GM19455 (cell line): ENCODE results near the gene ABCC1.
"Not testable (repeated sequence)": the region's sequence is repeated elsewhere in the genome, so short reads cannot be mapped to it uniquely, and the experiment has no call there.

Experiments
- ATAC-seq: cut with Tn5 transposase; IDR thresholded peaks from one replicate; pipeline ENCODE4 v1.9.1; 2021; ENCODE audit not compliant: unreplicated experiment

ABCC1 gene

GRCh38 chr16:16169615-16170014 lies 220.2 kb downstream of the ABCC1 start:
- ATAC-seq, result no peak

GRCh38 chr16:16171332-16171919 lies 222.0 kb downstream of the ABCC1 start:
- no peak for ATAC-seq

GRCh38 chr16:16172991-16173390 lies 223.6 kb downstream of the ABCC1 start:
- ATAC-seq, result no peak

- no peak for ATAC-seq
Observed at GRCh38 chr16:16175296-16175695, 225.9 kb downstream of the ABCC1 start.

GRCh38 chr16:16176328-16176727 lies 226.9 kb downstream of the ABCC1 start:
- ATAC-seq, result no peak

- no peak for ATAC-seq
Observed at GRCh38 chr16:16178455-16179162, 229.2 kb downstream of the ABCC1 start.

- not testable (repeated sequence) for ATAC-seq
Observed at GRCh38 chr16:16181748-16182147, 232.3 kb downstream of the ABCC1 start.

- ATAC-seq, result no peak
Observed at GRCh38 chr16:16182918-16183317, 233.5 kb downstream of the ABCC1 start.

GRCh38 chr16:16183562-16183961 lies 234.1 kb downstream of the ABCC1 start:
- ATAC-seq, result no peak

GRCh38 chr16:16184594-16184993 lies 235.2 kb downstream of the ABCC1 start:
- no peak for ATAC-seq

GRCh38 chr16:16185095-16185494 lies 235.7 kb downstream of the ABCC1 start:
- ATAC-seq, result no peak

- ATAC-seq, result no peak
Observed at GRCh38 chr16:16186820-16187219, 237.4 kb downstream of the ABCC1 start.

- ATAC-seq, result no peak
Observed at GRCh38 chr16:16188827-16189226, 239.4 kb downstream of the ABCC1 start.

GRCh38 chr16:16189842-16190241 lies 240.4 kb downstream of the ABCC1 start:
- ATAC-seq, result no peak

GRCh38 chr16:16190546-16190945 lies 241.1 kb downstream of the ABCC1 start:
- no peak for ATAC-seq

- not testable (repeated sequence) for ATAC-seq
Observed at GRCh38 chr16:16190966-16191365, 241.6 kb downstream of the ABCC1 start.

- ATAC-seq, result no peak
Observed at GRCh38 chr16:16191493-16192167, 242.2 kb downstream of the ABCC1 start.
